ENCODE data around the gene CEP78.

CEP78 gene

GRCh38 chr9:78311075-78311474 lies 75.2 kb downstream of the CEP78 start:
- no peak for DNase-seq (ENCODE audit: low read depth)

- DNase-seq (ENCODE audit: low read depth): no peak
Measured at GRCh38 chr9:78311886-78312524, 76.1 kb downstream of the CEP78 start.

- no peak for DNase-seq (ENCODE audit: low read depth)
Measured at GRCh38 chr9:78314550-78314949, 78.7 kb downstream of the CEP78 start.

GRCh38 chr9:78314953-78315870 lies 79.3 kb downstream of the CEP78 start:
- DNase-seq (ENCODE audit: low read depth): peak; percentile 62

- DNase-seq (ENCODE audit: low read depth): no peak
Measured at GRCh38 chr9:78316166-78316892, 80.5 kb downstream of the CEP78 start.

GRCh38 chr9:78319197-78320029 lies 83.5 kb downstream of the CEP78 start:
- no peak for DNase-seq (ENCODE audit: low read depth)

GRCh38 chr9:78320030-78320693 lies 84.3 kb downstream of the CEP78 start:
- DNase-seq (ENCODE audit: low read depth): no peak

- no peak for DNase-seq (ENCODE audit: low read depth)
Measured at GRCh38 chr9:78320875-78321496, 85.1 kb downstream of the CEP78 start.

GRCh38 chr9:78321505-78321904 lies 85.6 kb downstream of the CEP78 start:
- DNase-seq (ENCODE audit: low read depth): no peak

GRCh38 chr9:78324068-78324650 lies 88.3 kb downstream of the CEP78 start:
- no peak for DNase-seq (ENCODE audit: low read depth)

GRCh38 chr9:78324682-78325081 lies 88.8 kb downstream of the CEP78 start:
- no peak for DNase-seq (ENCODE audit: low read depth)

GRCh38 chr9:78325343-78325742 lies 89.5 kb downstream of the CEP78 start:
- peak; percentile 53 for DNase-seq (ENCODE audit: low read depth)

- DNase-seq (ENCODE audit: low read depth): no peak
Measured at GRCh38 chr9:78325846-78326360, 90.0 kb downstream of the CEP78 start.

- no peak for DNase-seq (ENCODE audit: low read depth)
Measured at GRCh38 chr9:78326564-78326963, 90.7 kb downstream of the CEP78 start.

Measured in iris pigment epithelial cell (primary cell).